ENCODE measurements around the gene STK17A.
"Not testable (repeated sequence)": the region's sequence is repeated elsewhere in the genome, so short reads cannot be mapped to it uniquely, and the experiment has no call there.

STK17A gene

GRCh38 chr7:43593010-43593409, 10.1 kb downstream of the STK17A start:
- Histone ChIP-seq H3K4me2 (no peak overlapping the region), H3K9me3 (no peaks in the 10 kb centered on the region), H3K36me3 (peaks cover 12% of the 10 kb centered on the region), H3K4me1 (no peaks in the 10 kb centered on the region), H4K20me1 (peaks cover 74% of the 10 kb centered on the region), H3K4me3 (no peak overlapping the region), H3K27ac (no peak overlapping the region), H3K27me3 (no peaks in the 10 kb centered on the region), H3K9ac (no peak overlapping the region)
- TF ChIP-seq Cebpa-rat (IDR thresholded peaks at IDR 0.05) = no peak

- Histone ChIP-seq H4K20me1 (peaks cover 64% of the 10 kb centered on the region), H3K9me3 (no peaks in the 10 kb centered on the region), H3K4me2 (no peak overlapping the region), H3K4me3 (no peak overlapping the region), H3K36me3 (peaks cover 22% of the 10 kb centered on the region), H3K9ac (no peak overlapping the region), H3K27me3 (no peaks in the 10 kb centered on the region), H3K27ac (no peak overlapping the region), H3K4me1 (no peaks in the 10 kb centered on the region)
- no peak for TF ChIP-seq Cebpa-rat (IDR thresholded peaks at IDR 0.05)
Observed at GRCh38 chr7:43594020-43594419, 11.1 kb downstream of the STK17A start.

GRCh38 chr7:43596426-43596825, 13.5 kb downstream of the STK17A start:
- H3K4me3 ChIP-seq, H3K4me1 ChIP-seq, H3K9ac ChIP-seq, H3K4me2 ChIP-seq, H3K27me3 ChIP-seq, H3K9me3 ChIP-seq, H3K27ac ChIP-seq: not testable (repeated sequence)
- H3K36me3 ChIP-seq = peaks cover 33% of the 10 kb centered on the region
- peaks cover 49% of the 10 kb centered on the region for H4K20me1 ChIP-seq

- Histone ChIP-seq H3K4me2 (no peak overlapping the region), H3K9me3 (no peaks in the 10 kb centered on the region), H3K27me3 (no peaks in the 10 kb centered on the region), H3K9ac (no peak overlapping the region), H3K4me1 (no peaks in the 10 kb centered on the region), H3K36me3 (peaks cover 33% of the 10 kb centered on the region), H4K20me1 (peaks cover 38% of the 10 kb centered on the region), H3K4me3 (no peak overlapping the region), H3K27ac (no peak overlapping the region)
- no peak for TF ChIP-seq Cebpa-rat (IDR thresholded peaks at IDR 0.05)
Observed at GRCh38 chr7:43600056-43600455, 17.1 kb downstream of the STK17A start.

GRCh38 chr7:43602256-43602655, 19.3 kb downstream of the STK17A start:
- H3K9ac ChIP-seq = no peak overlapping the region
- H3K9me3 ChIP-seq = no peaks in the 10 kb centered on the region
- no peaks in the 10 kb centered on the region for H3K27me3 ChIP-seq
- H3K4me3 ChIP-seq = no peak overlapping the region
- H4K20me1 ChIP-seq = peaks cover 41% of the 10 kb centered on the region; the same call in 1 of the 2 replicates
- peaks cover 36% of the 10 kb centered on the region for H3K36me3 ChIP-seq
- H3K4me1 ChIP-seq = no peaks in the 10 kb centered on the region
- H3K4me2 ChIP-seq = no peak overlapping the region
- TF ChIP-seq Cebpa-rat (IDR thresholded peaks at IDR 0.05) = no peak
- H3K27ac ChIP-seq = no peak overlapping the region

- H3K4me2 ChIP-seq = no peak overlapping the region
- no peaks in the 10 kb centered on the region for H3K9me3 ChIP-seq
- no peak overlapping the region for H3K4me3 ChIP-seq
- no peaks in the 10 kb centered on the region for H3K27me3 ChIP-seq
- no peak overlapping the region for H3K9ac ChIP-seq
- H4K20me1 ChIP-seq = peaks cover 41% of the 10 kb centered on the region; the same call in 1 of the 2 replicates
- no peak overlapping the region for H3K27ac ChIP-seq
- H3K4me1 ChIP-seq = no peaks in the 10 kb centered on the region
- H3K36me3 ChIP-seq = peaks cover 33% of the 10 kb centered on the region
- no peak for TF ChIP-seq Cebpa-rat (IDR thresholded peaks at IDR 0.05)
Observed at GRCh38 chr7:43604251-43604650, 21.3 kb downstream of the STK17A start.

- H4K20me1 ChIP-seq = peaks cover 14% of the 10 kb centered on the region; the same call in 1 of the 2 replicates
- H3K27ac ChIP-seq = no peak overlapping the region
- H3K4me1 ChIP-seq = no peaks in the 10 kb centered on the region
- H3K4me3 ChIP-seq = no peak overlapping the region
- no peaks in the 10 kb centered on the region for H3K27me3 ChIP-seq
- no peak overlapping the region for H3K9ac ChIP-seq
- H3K36me3 ChIP-seq = peaks cover 64% of the 10 kb centered on the region
- no peaks in the 10 kb centered on the region for H3K9me3 ChIP-seq
- H3K4me2 ChIP-seq = no peak overlapping the region
- TF ChIP-seq Cebpa-rat (IDR thresholded peaks at IDR 0.05) = no peak
Observed at GRCh38 chr7:43609097-43609496, 26.2 kb downstream of the STK17A start.

GRCh38 chr7:43612128-43612527, 29.2 kb downstream of the STK17A start:
- H4K20me1 ChIP-seq = no peaks in the 10 kb centered on the region
- no peak overlapping the region for H3K27ac ChIP-seq
- TF ChIP-seq Cebpa-rat (IDR thresholded peaks at IDR 0.05) = no peak
- no peaks in the 10 kb centered on the region for H3K27me3 ChIP-seq
- H3K4me3 ChIP-seq = no peak overlapping the region
- H3K4me2 ChIP-seq = no peak overlapping the region
- H3K9ac ChIP-seq = no peak overlapping the region
- H3K36me3 ChIP-seq = peaks cover 78% of the 10 kb centered on the region
- H3K9me3 ChIP-seq = no peaks in the 10 kb centered on the region
- no peaks in the 10 kb centered on the region for H3K4me1 ChIP-seq

GRCh38 chr7:43612599-43613589, 30.0 kb downstream of the STK17A start:
- Histone ChIP-seq H3K27me3 (no peaks in the 10 kb centered on the region), H3K9me3 (no peaks in the 10 kb centered on the region), H3K4me2 (no peak overlapping the region), H3K9ac (no peak overlapping the region), H4K20me1 (no peaks in the 10 kb centered on the region), H3K4me3 (no peak overlapping the region), H3K4me1 (no peaks in the 10 kb centered on the region), H3K36me3 (peaks cover 81% of the 10 kb centered on the region), H3K27ac (no peak overlapping the region)
- no peak for TF ChIP-seq Cebpa-rat (IDR thresholded peaks at IDR 0.05)

- no peaks in the 10 kb centered on the region for H3K27me3 ChIP-seq
- TF ChIP-seq Cebpa-rat (IDR thresholded peaks at IDR 0.05) = no peak
- H3K4me3 ChIP-seq = no peak overlapping the region
- peaks cover 78% of the 10 kb centered on the region for H3K36me3 ChIP-seq
- H4K20me1 ChIP-seq = no peaks in the 10 kb centered on the region
- H3K4me2 ChIP-seq = no peak overlapping the region
- H3K9ac ChIP-seq = no peak overlapping the region
- H3K27ac ChIP-seq = no peak overlapping the region
- H3K4me1 ChIP-seq = no peaks in the 10 kb centered on the region
- H3K9me3 ChIP-seq = no peaks in the 10 kb centered on the region
Observed at GRCh38 chr7:43615558-43616145, 32.7 kb downstream of the STK17A start.
